C4-2B (cell line): Measurements from ENCODE around the gene ZRSR2.

Experiments used
- CTCF ChIP-seq: fragments of 450-650 bp; conservative IDR thresholded peaks from 2 replicates; pipeline ENCODE4 v1.5.1; 2017; ENCODE audit warnings: mild to moderate bottlenecking
- ZFX ChIP-seq: fragments of 450-650 bp; IDR thresholded peaks from 2 replicates; pipeline ENCODE4 v1.6.1; 2017

GRCh38 chrX:15869695-15870094 is 79.4 kb downstream of the ZRSR2 start:
- TF ChIP-seq CTCF, result no peak
- no peak for TF ChIP-seq ZFX
